Right hindlimb (tissue), 1 donor: Measurements from ENCODE around the gene INSYN1.
"Not testable (repeated sequence)": the region's sequence is repeated elsewhere in the genome, so short reads cannot be mapped to it uniquely, and the experiment has no call there.

Experiments
- DNase-seq: peaks from one replicate; pipeline ENCODE4 v3.0.0-alpha.2; 2018

Gene INSYN1

GRCh38 chr15:73753250-73754130 is at the start of gene INSYN1:
Gene INSYN1, minus strand, starts transcription at chr15:73753351. Its CDS starts 2,221 bp downstream, at chr15:73751130.
- DNase-seq = peak; percentile 67

GRCh38 chr15:73802431-73803041 is 49.4 kb upstream of the INSYN1 start:
- DNase-seq = peak; percentile 57

GRCh38 chr15:73800662-73801345 is 47.7 kb upstream of the INSYN1 start:
- peak; percentile 81 for DNase-seq

- DNase-seq = no peak
Observed at GRCh38 chr15:73799466-73799865, 46.3 kb upstream of the INSYN1 start.

GRCh38 chr15:73797366-73798158 is 44.4 kb upstream of the INSYN1 start:
- no peak for DNase-seq

GRCh38 chr15:73796331-73796831 is 43.2 kb upstream of the INSYN1 start:
- no peak for DNase-seq

GRCh38 chr15:73794443-73795133 is 41.4 kb upstream of the INSYN1 start:
- DNase-seq = no peak

GRCh38 chr15:73792899-73793541 is 39.9 kb upstream of the INSYN1 start:
- not testable (repeated sequence) for DNase-seq

- DNase-seq = no peak
Observed at GRCh38 chr15:73792415-73792814, 39.3 kb upstream of the INSYN1 start.

GRCh38 chr15:73789521-73790240 is 36.5 kb upstream of the INSYN1 start:
- no peak for DNase-seq

GRCh38 chr15:73787621-73788020 is 34.5 kb upstream of the INSYN1 start:
- no peak for DNase-seq

GRCh38 chr15:73786538-73786937 is 33.4 kb upstream of the INSYN1 start:
- DNase-seq = no peak

- DNase-seq = not testable (repeated sequence)
Observed at GRCh38 chr15:73785256-73786014, 32.3 kb upstream of the INSYN1 start.

GRCh38 chr15:73784291-73784690 is 31.1 kb upstream of the INSYN1 start:
- DNase-seq = no peak

- DNase-seq = peak; percentile 80
Observed at GRCh38 chr15:73782344-73782959, 29.3 kb upstream of the INSYN1 start.

GRCh38 chr15:73781038-73781925 is 28.1 kb upstream of the INSYN1 start:
- DNase-seq = no peak

GRCh38 chr15:73779974-73780373 is 26.8 kb upstream of the INSYN1 start:
- no peak for DNase-seq

- no peak for DNase-seq
Observed at GRCh38 chr15:73777741-73778140, 24.6 kb upstream of the INSYN1 start.
